IMR-90 (cell line): ENCODE results near the gene CMSS1. TPM values are rescaled to one million over a fixed set of nuclear protein-coding genes. Genes with fewer than 3 reads are reported as not detected.
A peak's percentile ranks its signal among the peaks of the same experiment; 100 is the strongest.

Source experiments
- ATAC-seq: fragments of 200-7000 bp; cut with Tn5 transposase; 2 replicates; pipeline ENCODE4 v1.9.1; 2020; ENCODE audit warnings: low read depth, mild to moderate bottlenecking, moderate library complexity
- BruUV-seq: library from RNA; stranded (reverse); fragments of 400-500 nt; replicated peaks from 2 replicates; lab custom pipeline; 2021; lab: Mats Ljungman, UMichigan
- CTCF ChIA-PET: fragments of 300-600 bp; formaldehyde crosslinking; extraction: SDS; loops from one replicate; lab custom pipeline; 2021; ENCODE audit warnings: antibody characterized with exemption; lab: Yijun Ruan, JAX
- POLR2A ChIA-PET: fragments of 300-600 bp; sonication (Branson Sonifier 250); formaldehyde crosslinking; loops from one replicate; lab custom pipeline; 2022; ENCODE audit warnings: antibody characterized with exemption; ENCODE audit not compliant: unreplicated experiment; lab: Charles Lee
- DNase-seq: peaks from one replicate; pipeline ENCODE4 v3.0.0; 2013
- H2AFZ ChIP-seq: replicated peaks from 2 replicates; pipeline ENCODE3; 2013; ENCODE audit warnings: low read length, mild to moderate bottlenecking; ENCODE audit not compliant: poor library complexity
- H2AK5ac ChIP-seq: 2 replicates; pipeline ENCODE4 v1.6.1; 2013; ENCODE audit warnings: low read depth, low read length, inconsistent platforms
- H2AK9ac ChIP-seq: replicated peaks from 2 replicates; pipeline ENCODE3; 2013; ENCODE audit warnings: mild to moderate bottlenecking, low read depth, low read length, moderate library complexity; ENCODE audit not compliant: poor library complexity
- H2BK120ac ChIP-seq: 2 replicates; pipeline ENCODE4 v1.6.1; 2013; ENCODE audit warnings: low read depth, low read length, inconsistent platforms
- H2BK15ac ChIP-seq: 3 replicates; pipeline ENCODE4 v1.6.1; 2013; ENCODE audit warnings: low read depth, low read length, inconsistent platforms
- H2BK20ac ChIP-seq: 2 replicates; pipeline ENCODE4 v1.6.1; 2013; ENCODE audit warnings: low read depth, mild to moderate bottlenecking, inconsistent platforms, low read length, moderate library complexity
- H2BK5ac ChIP-seq: 2 replicates; pipeline ENCODE4 v1.6.1; 2013; ENCODE audit warnings: mild to moderate bottlenecking, low read depth, low read length, inconsistent platforms; ENCODE audit not compliant: poor library complexity, severe bottlenecking
- H3K14ac ChIP-seq: replicated peaks from 2 replicates; pipeline ENCODE4 v1.6.1; 2013; ENCODE audit warnings: low read depth, low read length, inconsistent platforms
- H3K18ac ChIP-seq: 2 replicates; pipeline ENCODE4 v1.6.1; 2013; ENCODE audit warnings: low read depth, low read length, control low read depth
- H3K23ac ChIP-seq: 2 replicates; pipeline ENCODE4 v1.6.1; 2013; ENCODE audit warnings: low read depth, low read length, inconsistent platforms
- H3K27ac ChIP-seq: 2 replicates; pipeline ENCODE4 v1.5.1; 2013; ENCODE audit warnings: mild to moderate bottlenecking, control low read depth, low read length; ENCODE audit not compliant: insufficient read depth
- H3K27me3 ChIP-seq: 2 replicates; pipeline ENCODE4 v1.6.1; 2013; ENCODE audit warnings: low read length; ENCODE audit not compliant: control insufficient read depth, insufficient read depth
- H3K36me3 ChIP-seq: 2 replicates; pipeline ENCODE4 v1.6.1; 2013; ENCODE audit warnings: low read length, mixed read lengths; ENCODE audit not compliant: control insufficient read depth, insufficient read depth
- H3K4ac ChIP-seq: 2 replicates; pipeline ENCODE4 v1.6.1; 2013; ENCODE audit warnings: low read depth, low read length, inconsistent platforms
- H3K4me1 ChIP-seq: 2 replicates; pipeline ENCODE4 v1.6.1; 2013; ENCODE audit warnings: low read length, mixed read lengths; ENCODE audit not compliant: control insufficient read depth, insufficient read depth
- H3K4me2 ChIP-seq: 2 replicates; pipeline ENCODE4 v1.6.1; 2013; ENCODE audit warnings: low read depth, mild to moderate bottlenecking, control low read depth, low read length, moderate library complexity
- H3K4me3 ChIP-seq: 2 replicates; pipeline ENCODE4 v1.5.1; 2013; ENCODE audit warnings: low read depth, mild to moderate bottlenecking, control low read depth, low read length, moderate library complexity; ENCODE audit not compliant: insufficient read depth
- H3K56ac ChIP-seq: 2 replicates; pipeline ENCODE4 v1.6.1; 2013; ENCODE audit warnings: low read length, inconsistent platforms; ENCODE audit not compliant: insufficient read depth; ENCODE audit errors: extremely low read depth
- H3K79me1 ChIP-seq, 2 experiments: 2 replicates each; pipeline ENCODE4 v1.6.1; 2013; ENCODE audit warnings: low read length in 2 of 2, inconsistent platforms in 1 of 2, low read depth in 1 of 2
- H3K9ac ChIP-seq: 2 replicates; pipeline ENCODE4 v1.6.1; 2013; ENCODE audit warnings: low read depth, low read length, control low read depth
- H3K9me1 ChIP-seq: 2 replicates; pipeline ENCODE4 v1.6.1; 2013; ENCODE audit warnings: low read length, inconsistent platforms; ENCODE audit not compliant: insufficient read depth
- H3K9me3 ChIP-seq: 2 replicates; pipeline ENCODE4 v1.6.1; 2013; ENCODE audit warnings: low read length; ENCODE audit not compliant: control insufficient read depth, insufficient read depth
- H4K20me1 ChIP-seq: 2 replicates; pipeline ENCODE4 v1.6.1; 2013; ENCODE audit warnings: low read length, inconsistent platforms; ENCODE audit not compliant: insufficient read depth
- H4K5ac ChIP-seq: 2 replicates; pipeline ENCODE4 v1.6.1; 2013; ENCODE audit warnings: mild to moderate bottlenecking, low read depth, low read length, control low read depth
- H4K8ac ChIP-seq, 2 experiments: 2 replicates each; pipeline ENCODE4 v1.6.1; 2013; ENCODE audit warnings: low read depth in 2 of 2, low read length in 2 of 2, control low read depth in 1 of 2, inconsistent platforms in 1 of 2
- H4K91ac ChIP-seq: 2 replicates; pipeline ENCODE4 v1.6.1; 2013; ENCODE audit warnings: low read depth, low read length, inconsistent platforms; ENCODE audit not compliant: insufficient read depth
- BHLHE40 ChIP-seq: fragments of 150-350 bp; IDR thresholded peaks from 2 replicates; pipeline ENCODE4 v1.6.1; 2016; ENCODE audit warnings: mild to moderate bottlenecking, low read depth, low read length
- CHD1 ChIP-seq: IDR thresholded peaks from 2 replicates; pipeline ENCODE4 v1.6.1; 2012; ENCODE audit warnings: low read depth, low read length, improper control_type of control experiment
- ELK1 ChIP-seq: fragments of 150-350 bp; IDR thresholded peaks from 2 replicates; pipeline ENCODE4 v1.6.1; 2016; ENCODE audit warnings: low read depth, mild to moderate bottlenecking, low read length, moderate library complexity, borderline replicate concordance
- MAZ ChIP-seq: IDR thresholded peaks from 2 replicates; pipeline ENCODE4 v1.6.1; 2012; ENCODE audit warnings: low read depth, mild to moderate bottlenecking, low read length, improper control_type of control experiment, moderate library complexity, borderline replicate concordance
- NFE2L2 ChIP-seq: fragments of 150-350 bp; IDR thresholded peaks from 2 replicates; pipeline ENCODE4 v1.6.1; 2016; ENCODE audit warnings: low read depth, mild to moderate bottlenecking, low read length
- RAD21 ChIP-seq: IDR thresholded peaks from 2 replicates; pipeline ENCODE4 v1.6.1; 2012; ENCODE audit warnings: low read length, improper control_type of control experiment
- SMC3 ChIP-seq: fragments of 150-350 bp; IDR thresholded peaks from 2 replicates; pipeline ENCODE4 v1.6.1; 2016; ENCODE audit warnings: low read depth, mild to moderate bottlenecking, antibody characterized with exemption, low read length, moderate library complexity
- WGBS, 2 experiments: methylation state at CpG; one replicate each; pipeline versions ENCODE4 v1.1.5 to v1.1.7; 2013; ENCODE audit warnings: missing lambda C conversion rate in 2 of 2; ENCODE audit not compliant: insufficient read length in 1 of 2; ENCODE audit errors: extremely low coverage in 2 of 2; 5-methylcytosine and 5-hydroxymethylcytosine counted together
- dilution Hi-C: fragments of 300-500 bp; cut with HindIII; formaldehyde crosslinking; loops from one replicate; pipeline ENCODE4 v1.14.3; 2018; ENCODE audit warnings: low sequenced_read_pairs; ENCODE audit not compliant: unreplicated experiment
- in situ Hi-C: fragments of 300-500 bp; cut with MboI; formaldehyde crosslinking; loops from 3 replicates; pipeline ENCODE4 v1.14.3; 2019; ENCODE audit warnings: low sequenced_read_pairs, inconsistent platforms, mixed read lengths
- intact Hi-C: fragments of 100-400 bp; cut with micrococcal nuclease; formaldehyde crosslinking; loops from 2 replicates; pipeline ENCODE4 v1.10.0; 2022
- polyA plus RNA-seq, 3 experiments: library from polyadenylated mRNA; depleted of rRNA; stranded (reverse); fragments of >200 nt; gene quantifications; 2 replicates each; pipeline ENCODE4 v1.2.3, GENCODE V29; 2012; ENCODE audit warnings: low replicate concordance in 1 of 3
- total RNA-seq: library from RNA; depleted of rRNA; stranded (reverse); fragments of >200 nt; gene quantifications from 2 replicates; pipeline ENCODE4 v1.2.3, GENCODE V29; 2012
- TF ChIP-seq, protein P1 (sequence below): fragments of 150-350 bp; IDR thresholded peaks from 2 replicates; pipeline ENCODE4 v1.6.1; 2017; ENCODE audit warnings: mild to moderate bottlenecking, antibody characterized with exemption, low read length, low read depth

CMSS1 gene
- total and polyA plus RNA-seq, 2 of the 4 experiments (the other 2 are of a cell fraction) = 12.5 to 13.6 TPM

DNA sequence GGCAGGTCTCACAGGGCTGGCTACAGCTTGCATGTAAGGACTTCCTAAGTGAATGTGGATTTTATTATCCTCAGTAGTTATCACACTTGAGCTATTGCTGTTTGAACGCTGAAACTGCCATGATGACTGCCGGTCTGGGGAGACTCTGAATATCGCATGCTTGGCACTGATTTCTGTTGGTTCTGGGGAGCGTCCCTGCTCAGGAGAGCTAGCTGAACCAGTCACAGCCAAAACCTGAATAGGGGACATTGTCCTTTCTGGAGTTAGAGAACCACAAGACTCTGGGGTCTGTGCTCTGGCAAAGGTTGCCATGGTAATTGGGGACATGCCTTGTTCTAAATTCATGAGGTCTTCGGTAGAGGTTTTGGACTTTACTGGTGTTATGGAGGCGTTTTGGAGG lies 30.8 kb downstream of the CMSS1 start:
- no peak overlapping the region for H2BK15ac ChIP-seq
- H2AK5ac ChIP-seq = no peak overlapping the region
- no peak overlapping the region for H3K4me2 ChIP-seq
- no peak overlapping the region for H3K4me3 ChIP-seq
- no peak for TF ChIP-seq MAZ
- TF ChIP-seq, protein P1, sequence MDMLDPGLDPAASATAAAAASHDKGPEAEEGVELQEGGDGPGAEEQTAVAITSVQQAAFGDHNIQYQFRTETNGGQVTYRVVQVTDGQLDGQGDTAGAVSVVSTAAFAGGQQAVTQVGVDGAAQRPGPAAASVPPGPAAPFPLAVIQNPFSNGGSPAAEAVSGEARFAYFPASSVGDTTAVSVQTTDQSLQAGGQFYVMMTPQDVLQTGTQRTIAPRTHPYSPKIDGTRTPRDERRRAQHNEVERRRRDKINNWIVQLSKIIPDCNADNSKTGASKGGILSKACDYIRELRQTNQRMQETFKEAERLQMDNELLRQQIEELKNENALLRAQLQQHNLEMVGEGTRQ = no peak
- no peak for TF ChIP-seq RAD21
- TF ChIP-seq CHD1 = no peak
- no peak for TF ChIP-seq ELK1
- TF ChIP-seq NFE2L2 = no peak
- no peak for TF ChIP-seq BHLHE40
- no peak for TF ChIP-seq SMC3
- CTCF ChIA-PET = no interaction called here
- H3K9ac ChIP-seq = no peak overlapping the region
- H4K5ac ChIP-seq = no peak overlapping the region
- no peak overlapping the region for H2AFZ ChIP-seq
- H4K91ac ChIP-seq = no peak overlapping the region
- H3K23ac ChIP-seq = 0 out of 2 replicates have a peak overlapping the region, but pooled peaks have one; percentile 11
- H3K14ac ChIP-seq = no peak overlapping the region
- H2BK120ac ChIP-seq = no peak overlapping the region
- ATAC-seq = no peak
- no peak overlapping the region for H2BK20ac ChIP-seq
- H3K27me3 ChIP-seq = no peaks in the 10 kb centered on the region
- H3K18ac ChIP-seq = no peak overlapping the region
- H4K20me1 ChIP-seq = peaks cover 22% of the 10 kb centered on the region
- H3K27ac ChIP-seq = no peak overlapping the region
- in situ Hi-C loops (loop anchor here (25.0 kb wide), 1 partner anchor 889 kb away; no protein-coding TSS in a partner anchor), dilution Hi-C loops (no loop called here), intact Hi-C loops (no loop called here)
- H3K36me3 ChIP-seq = peaks cover 21% of the 10 kb centered on the region
- peaks cover 14% of the 10 kb centered on the region for H3K4me1 ChIP-seq
- H3K4ac ChIP-seq = no peak overlapping the region; the same call in 1 of the 2 replicates
- H4K8ac ChIP-seq = no peak overlapping the region
- DNase-seq = no peak
- H2AK9ac ChIP-seq = no peak overlapping the region
- no TSS peak for BruUV-seq
- peaks cover 12% of the 10 kb centered on the region for H3K9me1 ChIP-seq
- no peak overlapping the region for H3K56ac ChIP-seq
- POLR2A ChIA-PET = no interaction called here
- no peak overlapping the region for H2BK5ac ChIP-seq
- H3K79me1 ChIP-seq = peaks cover 33 to 60% of the 10 kb centered on the region in 2 experiments
- WGBS, 2 experiments = 97% methylated on average over 5 of the region's 6 CpGs; no CpG with 5 or more reads in 1 of the 2 experiments
- no peaks in the 10 kb centered on the region for H3K9me3 ChIP-seq
